Subcutaneous adipose tissue (tissue), 4 donors: ENCODE data around the gene TIMM17A. TPM values are rescaled to one million over a fixed set of nuclear protein-coding genes. Genes with fewer than 3 reads are reported as not detected.

ENCODE experiments used
- CTCF ChIP-seq: fragments of 450-650 bp; IDR thresholded peaks from one replicate; pipeline ENCODE4 v1.5.1; 2016; ENCODE audit warnings: low read depth, mild to moderate bottlenecking, control low read depth, antibody characterized with exemption, moderate library complexity
- total RNA-seq, 4 donors: library from RNA; depleted of rRNA; stranded (reverse); fragments of >200 nt; gene quantifications; one replicate each; pipeline ENCODE4 v1.1.0, GENCODE V29; 2016

The TIMM17A gene
- total RNA-seq, 4 donors from 2014 or later: 24.6 to 67.5 (median 26.2) TPM

- TF ChIP-seq CTCF: no peak
Measured at GRCh38 chr1:202007304-202007703, 52.0 kb downstream of the TIMM17A start.

GRCh38 chr1:202007805-202008489 lies 52.6 kb downstream of the TIMM17A start:
- TF ChIP-seq CTCF: no peak

GRCh38 chr1:202009326-202010179 lies 54.2 kb downstream of the TIMM17A start:
- no peak for TF ChIP-seq CTCF

GRCh38 chr1:202010180-202011015 lies 55.1 kb downstream of the TIMM17A start, which contains the start of gene ELF3:
TSS of gene ELF3 (plus strand) at chr1:202010587. CDS start at chr1:202011137, 550 bp downstream.
- no peak for TF ChIP-seq CTCF

GRCh38 chr1:202011994-202012393 lies 56.7 kb downstream of the TIMM17A start:
- no peak for TF ChIP-seq CTCF

- no peak for TF ChIP-seq CTCF
Measured at GRCh38 chr1:202012544-202013478, 57.5 kb downstream of the TIMM17A start.
